NCI-H1092 treated with DMSO at 0.1 percent for 48 hours (cell line): Measurements from ENCODE around the gene PLCH1.

ENCODE experiments used
- DNase-seq: peaks from one replicate; lab custom pipeline; 2025; lab: John Stamatoyannopoulos, UW

The PLCH1 gene

DNA sequence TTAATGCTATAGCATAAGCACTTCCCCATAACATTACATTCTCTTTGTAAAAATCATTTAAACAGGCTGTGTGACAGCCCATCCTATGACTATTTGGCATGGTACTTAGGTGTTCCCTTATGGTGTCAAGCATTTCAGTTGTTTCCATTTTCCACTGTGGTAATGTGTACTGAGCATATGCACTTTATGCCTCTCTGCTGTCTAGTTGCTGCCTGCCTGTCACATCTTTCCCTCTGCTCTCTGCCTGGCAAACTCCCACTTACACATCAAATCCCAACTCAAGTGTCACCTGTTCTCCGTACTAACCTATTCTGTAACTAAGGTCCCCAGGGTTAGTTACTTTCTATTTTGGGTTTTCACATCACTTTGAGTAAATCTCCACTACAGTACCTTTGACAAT is 367.0 kb downstream of the PLCH1 start:
- no peak for DNase-seq

- DNase-seq: no peak
Observed at GRCh38 chr3:155377071-155377470, 367.8 kb downstream of the PLCH1 start.

GRCh38 chr3:155372281-155372680 is 372.6 kb downstream of the PLCH1 start:
- no peak for DNase-seq

- no peak for DNase-seq
Observed at GRCh38 chr3:155370764-155371503, 373.9 kb downstream of the PLCH1 start.

GRCh38 chr3:155370198-155370597 is 374.7 kb downstream of the PLCH1 start:
- DNase-seq: no peak

GRCh38 chr3:155369735-155370134 is 375.1 kb downstream of the PLCH1 start:
- DNase-seq: no peak

DNA sequence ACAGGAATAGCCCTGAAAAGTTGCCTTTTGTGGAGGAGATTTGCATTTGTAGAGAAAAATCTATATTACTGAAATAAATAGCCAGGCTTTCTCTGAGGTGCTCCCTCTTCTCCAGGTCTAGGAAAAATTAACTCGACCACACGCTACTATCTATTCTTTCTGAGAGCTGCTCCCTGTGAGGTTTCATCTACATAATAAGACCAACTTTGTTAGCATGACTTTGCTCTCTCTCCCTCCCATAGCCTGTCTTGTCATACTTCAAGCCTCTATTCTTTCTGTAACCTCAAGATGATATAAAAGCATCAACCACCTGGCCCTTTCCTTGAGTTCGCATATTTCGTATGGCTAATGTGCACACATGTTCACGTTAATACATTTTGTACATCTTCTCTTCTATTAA is 375.6 kb downstream of the PLCH1 start:
- no peak for DNase-seq

GRCh38 chr3:155368786-155369185 is 376.1 kb downstream of the PLCH1 start:
- no peak for DNase-seq

- no peak for DNase-seq
Observed at GRCh38 chr3:155367506-155367905, 377.4 kb downstream of the PLCH1 start.

- no peak for DNase-seq
Observed at GRCh38 chr3:155365178-155365783, 379.6 kb downstream of the PLCH1 start.

- no peak for DNase-seq
Observed at GRCh38 chr3:155364492-155364891, 380.4 kb downstream of the PLCH1 start.

- DNase-seq: no peak
Observed at GRCh38 chr3:155363690-155364070, 381.2 kb downstream of the PLCH1 start.

- no peak for DNase-seq
Observed at GRCh38 chr3:155362808-155363689, 381.8 kb downstream of the PLCH1 start.

GRCh38 chr3:155360281-155360680 is 384.6 kb downstream of the PLCH1 start:
- no peak for DNase-seq

DNA sequence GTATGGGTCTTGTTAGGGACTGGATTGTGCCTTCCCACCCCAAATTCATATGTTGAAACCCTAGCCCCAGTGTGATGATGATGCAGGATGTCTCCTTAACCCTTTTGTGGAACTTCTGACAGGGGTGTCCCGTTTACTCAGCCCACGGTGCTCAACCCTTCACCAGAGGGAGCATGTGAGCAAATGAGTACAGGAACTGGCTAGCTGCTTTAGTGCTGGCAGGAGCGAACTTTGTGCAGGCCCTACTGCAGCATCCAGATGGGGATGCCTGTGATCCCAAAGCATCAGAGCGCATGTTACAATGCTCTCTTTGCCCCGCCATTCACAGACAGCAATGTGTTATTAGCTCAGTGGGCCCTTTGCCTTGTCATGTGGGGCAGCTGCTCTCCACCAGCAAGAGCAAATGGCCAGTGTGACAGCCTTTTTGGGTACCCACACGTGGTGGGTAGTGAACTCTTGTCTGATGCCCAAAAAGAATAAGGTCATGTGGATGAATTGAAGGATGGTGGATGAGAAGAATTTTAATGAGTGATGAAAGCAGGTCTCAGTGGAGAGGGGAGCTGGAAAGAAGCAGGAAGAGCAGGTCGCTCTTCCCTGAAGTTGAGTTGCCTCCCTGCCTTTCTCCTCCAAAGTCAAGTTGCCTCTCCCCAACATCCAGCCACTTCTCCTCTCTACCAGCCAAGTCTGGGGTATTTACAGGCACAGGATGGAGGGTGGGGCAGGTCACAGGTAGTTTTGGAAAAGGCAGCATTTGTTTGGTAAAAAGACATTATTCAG is 388.1 kb downstream of the PLCH1 start:
- no peak for DNase-seq

- no peak for DNase-seq
Observed at GRCh38 chr3:155354658-155355057, 390.2 kb downstream of the PLCH1 start.

DNA sequence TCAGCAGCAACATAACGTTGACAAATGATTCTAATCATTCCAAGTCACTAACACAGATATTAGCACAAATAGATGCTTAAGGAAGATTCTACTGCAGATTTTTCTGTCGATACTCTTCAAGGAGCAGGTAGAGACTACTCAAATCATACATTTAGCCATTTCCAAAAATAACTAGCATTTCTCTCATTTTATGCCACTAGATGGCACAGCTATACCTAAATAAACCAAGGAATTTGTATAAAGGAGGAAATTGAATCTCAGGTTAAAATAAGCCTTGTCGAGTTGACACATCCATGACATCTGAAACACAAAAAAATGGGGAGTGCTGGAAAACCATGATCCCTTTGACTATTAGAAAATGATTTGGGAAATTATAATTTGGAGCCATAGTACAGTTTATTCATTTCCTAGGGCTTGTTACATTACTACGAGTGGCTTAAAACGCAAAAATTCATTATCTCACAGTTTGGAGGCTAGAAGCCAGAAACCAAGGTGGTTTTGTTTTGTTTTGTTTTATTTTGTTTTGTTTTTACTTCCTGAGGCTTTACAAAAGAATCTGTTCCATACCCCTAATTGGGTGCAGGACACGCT is 391.9 kb downstream of the PLCH1 start:
- peak; percentile 51 for DNase-seq

DNA sequence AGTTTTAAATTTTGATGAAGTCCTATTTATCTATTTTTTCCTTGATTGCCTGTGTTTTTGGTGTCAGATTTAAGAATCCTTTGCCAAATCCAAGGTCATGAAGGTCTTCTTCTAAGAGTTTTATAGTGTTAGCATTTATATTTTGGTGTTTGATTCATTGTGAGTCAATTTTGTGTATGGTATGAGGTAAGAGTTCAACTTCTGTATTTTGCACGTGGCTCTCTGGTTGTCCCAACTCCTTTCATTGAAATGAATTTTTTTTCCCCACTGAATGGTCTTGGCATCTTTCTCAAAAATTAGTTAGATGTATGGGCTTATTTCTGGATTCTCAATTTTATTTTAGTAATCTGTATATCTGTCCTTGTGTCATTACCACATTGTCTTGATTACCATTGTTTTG is 394.3 kb downstream of the PLCH1 start:
- no peak for DNase-seq

DNA sequence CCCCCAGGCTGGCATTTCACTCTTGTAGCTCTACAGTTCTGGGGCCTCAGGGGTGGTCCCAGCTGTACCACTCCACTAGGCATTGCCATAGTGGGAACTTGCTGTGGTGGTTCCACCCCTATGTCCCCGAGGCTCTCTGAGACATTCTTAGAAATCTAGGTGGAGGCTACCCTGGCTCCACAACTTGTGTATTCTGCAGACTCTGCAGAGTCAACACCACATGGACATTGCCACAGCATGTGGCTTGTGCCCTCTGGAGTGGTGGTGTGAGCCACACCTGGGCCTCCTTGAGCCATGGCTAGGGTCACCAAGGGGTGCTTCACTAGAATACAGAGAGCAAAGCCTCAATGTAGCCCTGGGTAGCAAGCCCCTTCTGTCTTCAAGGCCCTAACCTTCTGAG is 397.0 kb downstream of the PLCH1 start:
- no peak for DNase-seq

- DNase-seq: no peak
Observed at GRCh38 chr3:155342344-155342743, 402.5 kb downstream of the PLCH1 start.

- DNase-seq: no peak
Observed at GRCh38 chr3:155339052-155339451, 405.8 kb downstream of the PLCH1 start.
